GM19395 (cell line): ENCODE data around the gene ACAP2.
"Not testable (repeated sequence)": the region's sequence is repeated elsewhere in the genome, so short reads cannot be mapped to it uniquely, and the experiment has no call there.

ENCODE experiments used
- ATAC-seq: cut with Tn5 transposase; IDR thresholded peaks from one replicate; pipeline ENCODE4 v1.9.1; 2021; ENCODE audit warnings: mild to moderate bottlenecking, moderate library complexity; ENCODE audit not compliant: unreplicated experiment

The ACAP2 gene

GRCh38 chr3:195442573-195443390 is at the start of gene ACAP2:
Gene ACAP2, minus strand, starts transcription at chr3:195443020. Its CDS starts 173 bp downstream, at chr3:195442847.
- ATAC-seq = peak; percentile 87

GRCh38 chr3:195475614-195476013 is 32.8 kb upstream of the ACAP2 start:
- no peak for ATAC-seq

GRCh38 chr3:195475116-195475515 is 32.3 kb upstream of the ACAP2 start:
- ATAC-seq = not testable (repeated sequence)

GRCh38 chr3:195468841-195469240 is 26.0 kb upstream of the ACAP2 start:
- ATAC-seq = no peak

GRCh38 chr3:195468391-195468776 is 25.6 kb upstream of the ACAP2 start:
- ATAC-seq = no peak

GRCh38 chr3:195467641-195468390 is 25.0 kb upstream of the ACAP2 start:
- ATAC-seq = no peak

GRCh38 chr3:195466251-195466650 is 23.4 kb upstream of the ACAP2 start:
- no peak for ATAC-seq

- ATAC-seq = not testable (repeated sequence)
Observed at GRCh38 chr3:195462922-195463321, 20.1 kb upstream of the ACAP2 start.

GRCh38 chr3:195462308-195462610 is 19.4 kb upstream of the ACAP2 start:
- no peak for ATAC-seq

GRCh38 chr3:195461594-195462307 is 18.9 kb upstream of the ACAP2 start:
- ATAC-seq = no peak

GRCh38 chr3:195460091-195460713 is 17.4 kb upstream of the ACAP2 start:
- no peak for ATAC-seq

- ATAC-seq = peak; percentile 92
Observed at GRCh38 chr3:195458316-195458717, 15.5 kb upstream of the ACAP2 start.

- no peak for ATAC-seq
Observed at GRCh38 chr3:195455789-195456188, 13.0 kb upstream of the ACAP2 start.

- no peak for ATAC-seq
Observed at GRCh38 chr3:195453236-195453635, 10.4 kb upstream of the ACAP2 start.

- ATAC-seq = no peak
Observed at GRCh38 chr3:195451373-195452015, 8.7 kb upstream of the ACAP2 start.

GRCh38 chr3:195450731-195451229 is 8.0 kb upstream of the ACAP2 start:
- ATAC-seq = no peak

- ATAC-seq = no peak
Observed at GRCh38 chr3:195448205-195448875, 5.5 kb upstream of the ACAP2 start.

- no peak for ATAC-seq
Observed at GRCh38 chr3:195447201-195447600, 4.4 kb upstream of the ACAP2 start.

- ATAC-seq = no peak
Observed at GRCh38 chr3:195446359-195446758, 3.5 kb upstream of the ACAP2 start.

- no peak for ATAC-seq
Observed at GRCh38 chr3:195445885-195446284, 3.1 kb upstream of the ACAP2 start.
